Lower lobe of right lung (tissue), 2 donors: ENCODE measurements around the gene EHMT1. TPM values are rescaled to one million over a fixed set of nuclear protein-coding genes. Genes with fewer than 3 reads are reported as not detected.

Experiments used
- ATAC-seq, 2 donors: fragments of 200-7000 bp; cut with Tn5 transposase; one replicate each; pipeline ENCODE4 v1.9.1; 2020 to 2022; ENCODE audit warnings: mild to moderate bottlenecking in 2 of 2, moderate library complexity in 2 of 2
- DNase-seq: peaks from one replicate; pipeline ENCODE4 v3.0.0-alpha.2; 2020
- H3K27ac ChIP-seq: fragments of 200-600 bp; one replicate; pipeline ENCODE4 v1.8.0; 2022
- H3K27me3 ChIP-seq: fragments of 200-600 bp; one replicate; pipeline ENCODE4 v1.8.0; 2022; ENCODE audit warnings: low read depth
- H3K36me3 ChIP-seq: fragments of 200-600 bp; one replicate; pipeline ENCODE4 v1.8.0; 2022; ENCODE audit warnings: mild to moderate bottlenecking
- H3K4me1 ChIP-seq: fragments of 200-600 bp; one replicate; pipeline ENCODE4 v1.8.0; 2022
- H3K4me3 ChIP-seq: fragments of 200-600 bp; one replicate; pipeline ENCODE4 v1.8.0; 2022; ENCODE audit warnings: mild to moderate bottlenecking
- H3K9me3 ChIP-seq: fragments of 200-600 bp; one replicate; pipeline ENCODE4 v1.8.0; 2022
- intact Hi-C: fragments of 100-400 bp; cut with DNase I; formaldehyde crosslinking; loops from one replicate; pipeline ENCODE4 v1.11.0; 2022
- total RNA-seq: library from RNA; stranded (reverse); fragmentation: NEBNext Ultra II Directional; extraction: Animal tissue kit (Norgen Biotek cat#: 25700); gene quantifications from one replicate; pipeline ENCODE4 v1.2.1, GENCODE V29; 2021
- TF ChIP-seq, protein P1 (sequence below): fragments of 200-600 bp; IDR thresholded peaks from one replicate; pipeline ENCODE4 v1.8.0; 2022; ENCODE audit warnings: antibody characterized with exemption, mild to moderate bottlenecking
- donor health status: DM: no; HTN: yes; CAD: no; lungs with severe emphysema.

Gene EHMT1
- total RNA-seq, 1 donor from 2014 or later = 73.5 TPM

DNA sequence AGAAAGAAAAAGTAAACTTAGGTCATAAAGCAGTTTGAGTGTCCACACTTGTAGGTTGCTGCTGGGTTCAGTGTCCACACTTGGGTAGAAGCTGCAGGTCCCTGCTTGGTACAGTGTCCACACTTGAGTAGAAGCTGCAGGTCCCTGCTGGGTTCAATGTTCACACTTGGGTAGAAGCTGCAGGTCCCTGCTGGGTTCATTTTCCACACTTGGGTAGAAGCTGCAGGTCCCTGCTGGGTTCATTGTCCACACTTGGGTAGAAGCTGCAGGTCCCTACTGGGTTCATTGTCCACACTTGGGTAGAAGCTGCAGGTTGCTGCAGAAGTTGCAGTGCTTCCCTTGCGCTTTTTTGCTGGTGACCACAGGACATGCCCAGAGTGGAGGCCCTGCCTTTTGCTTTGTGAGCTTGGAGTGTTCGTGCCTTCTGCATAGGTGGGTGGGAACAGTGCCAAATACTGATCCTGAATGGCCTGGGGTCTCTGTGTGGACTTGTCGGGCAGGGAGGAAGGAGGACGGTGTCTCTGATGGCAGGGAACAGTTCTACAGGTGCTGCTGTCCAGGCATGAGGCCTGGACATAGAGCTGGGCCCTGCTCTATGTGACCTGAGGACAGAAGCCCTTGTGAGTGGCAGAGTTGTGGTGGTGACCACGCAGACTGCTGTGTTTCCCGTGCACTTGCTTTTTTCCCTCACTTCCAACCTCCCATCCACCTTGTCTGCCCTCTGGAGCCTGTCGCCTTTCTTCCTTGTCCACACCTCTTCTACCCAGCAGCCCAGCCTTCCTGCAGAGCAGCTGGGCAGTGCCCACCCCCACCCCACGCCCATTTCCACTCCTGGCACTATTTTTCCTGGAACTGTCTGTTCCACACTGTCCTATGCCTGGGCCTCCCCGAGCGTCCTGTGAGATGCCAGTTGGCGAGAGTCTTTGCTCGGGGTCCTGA lies 120.8 kb downstream of the EHMT1 start:
- peak; percentile 16 to 37 for ATAC-seq
- intact Hi-C loops = no loop called here

DNA sequence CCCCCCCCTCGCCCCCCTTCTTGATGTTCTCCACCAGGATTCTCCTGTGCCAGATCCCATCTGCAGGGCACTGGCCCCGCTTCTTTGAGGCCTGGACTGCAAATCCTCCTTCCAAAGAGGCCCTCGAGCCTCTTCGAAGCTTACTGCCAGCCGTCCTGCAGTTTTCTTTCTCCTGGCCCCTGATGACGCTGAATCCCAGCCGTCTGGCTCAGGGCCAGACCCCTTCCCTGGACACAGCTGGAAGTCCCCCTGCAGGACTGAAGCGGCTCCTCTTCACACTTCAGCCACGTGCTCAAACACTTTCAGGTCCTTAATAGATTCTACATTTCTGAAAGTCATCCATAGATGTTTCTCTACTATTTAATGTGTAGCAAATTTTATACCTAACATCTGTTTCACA lies 121.5 kb downstream of the EHMT1 start:
- no peak overlapping the region for H3K27ac ChIP-seq
- peak in 1 of 2 donors; percentile 16 for ATAC-seq
- no peaks in the 10 kb centered on the region for H3K4me1 ChIP-seq
- no peaks in the 10 kb centered on the region for H3K27me3 ChIP-seq
- TF ChIP-seq, protein P1, sequence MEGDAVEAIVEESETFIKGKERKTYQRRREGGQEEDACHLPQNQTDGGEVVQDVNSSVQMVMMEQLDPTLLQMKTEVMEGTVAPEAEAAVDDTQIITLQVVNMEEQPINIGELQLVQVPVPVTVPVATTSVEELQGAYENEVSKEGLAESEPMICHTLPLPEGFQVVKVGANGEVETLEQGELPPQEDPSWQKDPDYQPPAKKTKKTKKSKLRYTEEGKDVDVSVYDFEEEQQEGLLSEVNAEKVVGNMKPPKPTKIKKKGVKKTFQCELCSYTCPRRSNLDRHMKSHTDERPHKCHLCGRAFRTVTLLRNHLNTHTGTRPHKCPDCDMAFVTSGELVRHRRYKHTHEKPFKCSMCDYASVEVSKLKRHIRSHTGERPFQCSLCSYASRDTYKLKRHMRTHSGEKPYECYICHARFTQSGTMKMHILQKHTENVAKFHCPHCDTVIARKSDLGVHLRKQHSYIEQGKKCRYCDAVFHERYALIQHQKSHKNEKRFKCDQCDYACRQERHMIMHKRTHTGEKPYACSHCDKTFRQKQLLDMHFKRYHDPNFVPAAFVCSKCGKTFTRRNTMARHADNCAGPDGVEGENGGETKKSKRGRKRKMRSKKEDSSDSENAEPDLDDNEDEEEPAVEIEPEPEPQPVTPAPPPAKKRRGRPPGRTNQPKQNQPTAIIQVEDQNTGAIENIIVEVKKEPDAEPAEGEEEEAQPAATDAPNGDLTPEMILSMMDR = no peak
- peaks cover 43% of the 10 kb centered on the region for H3K36me3 ChIP-seq
- no peak for DNase-seq
- intact Hi-C loops = no loop called here
- H3K4me3 ChIP-seq = no peak overlapping the region
- no peaks in the 10 kb centered on the region for H3K9me3 ChIP-seq

More for the DNA sequence above, 120.8 kb downstream of the EHMT1 start:
- TF ChIP-seq, protein P1 = no peak
- Histone ChIP-seq H3K9me3 (no peaks in the 10 kb centered on the region), H3K27ac (no peak overlapping the region), H3K4me3 (no peak overlapping the region), H3K27me3 (no peaks in the 10 kb centered on the region), H3K36me3 (peaks cover 37% of the 10 kb centered on the region), H3K4me1 (no peaks in the 10 kb centered on the region)
- no peak for DNase-seq

DNA sequence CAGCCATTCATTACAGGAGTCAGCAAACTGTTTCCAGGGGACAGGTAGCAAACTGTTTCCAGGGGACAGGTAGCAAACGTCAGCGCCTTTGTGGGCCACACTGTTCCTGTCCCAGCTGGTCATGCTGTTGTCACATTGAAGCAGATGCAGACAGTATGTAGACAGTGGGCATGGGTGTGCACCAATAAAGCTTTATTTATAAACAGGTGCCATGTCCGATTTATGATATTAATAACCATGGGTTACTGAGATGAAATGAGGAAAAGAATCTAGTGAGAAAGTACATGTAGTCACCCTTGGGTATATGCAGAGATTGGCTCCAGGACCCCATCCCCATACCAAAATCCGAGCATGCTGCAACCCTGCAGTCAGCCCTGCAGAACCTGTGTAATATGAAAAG lies 122.5 kb downstream of the EHMT1 start:
- no peak overlapping the region for H3K4me3 ChIP-seq
- H3K36me3 ChIP-seq = peaks cover 53% of the 10 kb centered on the region
- ATAC-seq (no peak), DNase-seq (no peak)
- no peak overlapping the region for H3K27ac ChIP-seq
- intact Hi-C loops = no loop called here
- H3K27me3 ChIP-seq = no peaks in the 10 kb centered on the region
- TF ChIP-seq, protein P1 = no peak
- H3K9me3 ChIP-seq = no peaks in the 10 kb centered on the region
- H3K4me1 ChIP-seq = no peaks in the 10 kb centered on the region

DNA sequence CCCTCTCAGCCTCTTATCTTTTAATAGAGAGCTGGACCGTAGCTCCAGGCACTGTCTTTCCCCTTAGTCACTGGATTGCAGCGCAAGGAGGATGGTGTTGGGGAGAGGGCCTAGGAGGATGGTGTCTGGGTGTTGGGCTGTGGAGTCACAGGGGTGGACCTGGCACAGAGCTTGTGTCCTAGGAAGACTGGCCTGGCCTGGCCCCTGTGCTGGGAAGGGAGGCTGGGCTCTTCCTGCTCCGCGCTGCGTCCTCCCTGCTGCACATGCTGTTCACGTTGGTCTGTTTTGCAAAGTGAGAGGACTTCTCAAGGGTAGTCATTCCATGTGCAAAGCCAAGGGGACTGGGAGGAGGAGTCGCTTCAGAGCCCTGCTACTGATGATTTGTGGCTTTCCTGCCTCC lies 123.9 kb downstream of the EHMT1 start:
- Histone ChIP-seq H3K27ac (no peak overlapping the region), H3K4me1 (no peaks in the 10 kb centered on the region), H3K4me3 (no peak overlapping the region), H3K36me3 (peaks cover 67% of the 10 kb centered on the region), H3K9me3 (no peaks in the 10 kb centered on the region), H3K27me3 (no peaks in the 10 kb centered on the region)
- intact Hi-C loops = no loop called here
- TF ChIP-seq, protein P1 = no peak
- ATAC-seq (no peak), DNase-seq (no peak)

DNA sequence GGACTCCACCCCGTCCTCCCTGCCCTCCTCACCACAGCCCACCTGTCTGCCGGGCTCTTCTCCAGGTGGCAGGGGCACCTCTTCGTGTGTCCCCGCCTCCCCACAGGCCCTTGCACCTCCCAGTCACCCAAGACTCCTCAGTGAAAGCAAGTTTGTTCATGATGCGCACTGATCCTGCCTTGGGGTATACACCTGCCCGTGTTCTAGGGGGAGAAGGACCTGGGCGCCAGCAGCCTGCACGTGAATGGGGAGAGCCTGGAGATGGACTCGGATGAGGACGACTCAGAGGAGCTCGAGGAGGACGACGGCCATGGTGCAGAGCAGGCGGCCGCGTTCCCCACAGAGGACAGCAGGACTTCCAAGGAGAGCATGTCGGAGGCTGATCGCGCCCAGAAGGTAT lies 124.9 kb downstream of the EHMT1 start:
- DNase-seq (no peak), ATAC-seq (no peak)
- Histone ChIP-seq H3K27me3 (no peaks in the 10 kb centered on the region), H3K36me3 (peaks cover 74% of the 10 kb centered on the region), H3K9me3 (no peaks in the 10 kb centered on the region), H3K4me1 (no peaks in the 10 kb centered on the region), H3K27ac (no peak overlapping the region), H3K4me3 (no peak overlapping the region)
- intact Hi-C loops = no loop called here
- TF ChIP-seq, protein P1 = no peak
